Breast epithelium (tissue), 4 donors: ENCODE data around the gene PTPRG. TPM values are rescaled to one million over a fixed set of nuclear protein-coding genes. Genes with fewer than 3 reads are reported as not detected.

Source experiments
- DNase-seq, 2 donors: peaks; one replicate each; pipeline ENCODE4 v3.0.0-alpha.2; 2019; ENCODE audit warnings: low spot score in 2 of 2
- H3K27ac ChIP-seq, 2 donors: fragments of 200-600 bp; sonication (generic) in 1 of 2; one replicate each; pipeline ENCODE4 v1.5.1; 2016 to 2019; ENCODE audit warnings: mild to moderate bottlenecking in 1 of 2
- H3K27me3 ChIP-seq, 2 donors: fragments of 200-600 bp; sonication (generic) in 1 of 2; one replicate each; pipeline versions ENCODE4 v1.5.1 to v1.6.0; 2017 to 2019; ENCODE audit warnings: control low read depth in 1 of 2, mild to moderate bottlenecking in 1 of 2
- H3K36me3 ChIP-seq: fragments of 200-600 bp; one replicate; pipeline ENCODE4 v1.5.1; 2019
- H3K4me1 ChIP-seq, 2 donors: fragments of 200-600 bp; sonication (generic); one replicate each; pipeline ENCODE4 v1.5.1; 2016 to 2019; ENCODE audit warnings: control low read depth in 1 of 2
- H3K4me3 ChIP-seq, 3 donors: fragments of 200-600 bp; sonication (generic); 1 replicate in 2 of 3; 2 replicates in 1 of 3; pipeline ENCODE4 v1.5.1; 2016 to 2019; ENCODE audit warnings: mild to moderate bottlenecking in 3 of 3, moderate library complexity in 2 of 3
- H3K9me3 ChIP-seq, 2 donors: fragments of 200-600 bp; sonication (generic) in 1 of 2; one replicate each; pipeline ENCODE4 v1.5.1; 2016 to 2019; ENCODE audit warnings: control low read depth in 1 of 2
- CTCF ChIP-seq, 3 donors: fragments of 450-650 bp; IDR thresholded peaks; one replicate each; pipeline ENCODE4 v1.5.1; 2016 to 2017; ENCODE audit warnings: antibody characterized with exemption in 3 of 3, mild to moderate bottlenecking in 3 of 3, moderate library complexity in 3 of 3
- POLR2A ChIP-seq: fragments of 450-650 bp; IDR thresholded peaks from one replicate; pipeline ENCODE4 v1.6.1; 2016; ENCODE audit warnings: antibody characterized with exemption, mild to moderate bottlenecking, moderate library complexity
- POLR2AphosphoS5 ChIP-seq, 3 donors: sonication (generic); formaldehyde crosslinking; IDR thresholded peaks; one replicate each; pipeline ENCODE4 v1.6.1; 2017; ENCODE audit warnings: antibody characterized with exemption in 3 of 3
- intact Hi-C: fragments of 100-400 bp; cut with DNase I; formaldehyde crosslinking; loops from one replicate; pipeline ENCODE4 v1.15.1; 2023; ENCODE audit warnings: low total_unique reads
- total RNA-seq, 3 donors: library from RNA; depleted of rRNA; stranded (reverse); fragments of >200 nt; gene quantifications; one replicate each; pipeline ENCODE4 v1.1.0, GENCODE V29; 2016

Gene PTPRG
- total RNA-seq, 3 donors from 2014 or later: 42.3 to 179 (median 61.6) TPM

GRCh38 chr3:62242831-62243509 lies 681.6 kb downstream of the PTPRG start:
- DNase-seq: no peak
- H3K4me1 ChIP-seq: no peaks in the 10 kb centered on the region
- no peak for TF ChIP-seq CTCF (IDR thresholded peaks at IDR 0.05)
- TF ChIP-seq POLR2A: no peak
- no peak for TF ChIP-seq POLR2AphosphoS5 (IDR thresholded peaks at IDR 0.05)
- H3K27ac ChIP-seq: no peak overlapping the region
- no peaks in the 10 kb centered on the region for H3K9me3 ChIP-seq
- H3K27me3 ChIP-seq: no peaks in the 10 kb centered on the region
- no peak overlapping the region for H3K4me3 ChIP-seq
- peaks cover 4% of the 10 kb centered on the region for H3K36me3 ChIP-seq
- intact Hi-C loops: no loop called here

DNA sequence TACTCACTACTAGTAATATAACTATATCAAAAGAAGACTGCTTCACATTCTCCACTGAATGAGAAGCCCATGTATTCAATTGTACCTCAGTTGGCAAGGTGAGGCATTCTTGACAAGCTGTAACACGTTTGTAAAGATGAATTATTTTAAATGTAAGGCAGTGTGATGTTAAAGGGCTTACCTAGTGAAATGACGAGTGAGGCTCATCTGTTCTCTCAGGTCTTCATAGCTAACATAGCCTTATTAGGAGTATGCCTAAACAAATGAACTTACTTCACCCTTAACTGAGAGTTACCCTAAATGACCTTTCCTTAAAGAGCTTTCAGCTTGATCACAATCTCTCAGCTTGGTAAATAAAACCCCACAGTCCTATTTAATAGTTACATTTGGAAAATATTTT lies 684.7 kb downstream of the PTPRG start:
- H3K9me3 ChIP-seq: no peaks in the 10 kb centered on the region
- DNase-seq: no peak
- TF ChIP-seq CTCF (IDR thresholded peaks at IDR 0.05): no peak
- TF ChIP-seq POLR2AphosphoS5 (IDR thresholded peaks at IDR 0.05): no peak
- no peak for TF ChIP-seq POLR2A
- intact Hi-C loops: no loop called here
- H3K36me3 ChIP-seq: peaks cover 4% of the 10 kb centered on the region
- no peak overlapping the region for H3K27ac ChIP-seq
- H3K27me3 ChIP-seq: no peaks in the 10 kb centered on the region
- no peak overlapping the region for H3K4me3 ChIP-seq
- no peaks in the 10 kb centered on the region for H3K4me1 ChIP-seq

- Histone ChIP-seq H3K4me3 (no peak overlapping the region), H3K27ac (no peak overlapping the region), H3K27me3 (no peaks in the 10 kb centered on the region), H3K4me1 (no peaks in the 10 kb centered on the region), H3K36me3 (peaks cover 4% of the 10 kb centered on the region), H3K9me3 (no peaks in the 10 kb centered on the region)
- intact Hi-C loops: no loop called here
- TF ChIP-seq CTCF (IDR thresholded peaks at IDR 0.05): no peak
- TF ChIP-seq POLR2A: no peak
- TF ChIP-seq POLR2AphosphoS5 (IDR thresholded peaks at IDR 0.05): no peak
- no peak for DNase-seq
These were observed 685.6 kb downstream of the PTPRG start for GRCh38 chr3:62246985-62247384.

GRCh38 chr3:62248734-62249483 lies 687.5 kb downstream of the PTPRG start:
- no peaks in the 10 kb centered on the region for H3K27me3 ChIP-seq
- no peak overlapping the region for H3K27ac ChIP-seq
- intact Hi-C loops: no loop called here

More at GRCh38 chr3:62248734-62249483, 687.5 kb downstream of the PTPRG start:
- Histone ChIP-seq H3K36me3 (peaks cover 2% of the 10 kb centered on the region), H3K4me3 (no peak overlapping the region), H3K9me3 (no peaks in the 10 kb centered on the region), H3K4me1 (no peaks in the 10 kb centered on the region)
- no peak for TF ChIP-seq POLR2A
- no peak for TF ChIP-seq POLR2AphosphoS5 (IDR thresholded peaks at IDR 0.05)
- no peak for TF ChIP-seq CTCF (IDR thresholded peaks at IDR 0.05)
- DNase-seq: no peak
